GM12878 (cell line): Measurements from ENCODE around the gene TLX2. TPM values are rescaled to one million over a fixed set of nuclear protein-coding genes. Genes with fewer than 3 reads are reported as not detected.

Source experiments
- FOXM1 ChIP-seq: IDR thresholded peaks from 2 replicates; pipeline ENCODE4 v1.6.1; 2012; ENCODE audit warnings: low read depth, mild to moderate bottlenecking, inconsistent platforms, low read length, moderate library complexity
- HDGF ChIP-seq: fragments of 450-650 bp; IDR thresholded peaks from 2 replicates; pipeline ENCODE4 v1.6.1; 2016; ENCODE audit warnings: antibody characterized with exemption
- IKZF2 ChIP-seq, 2 experiments: fragments of 450-650 bp; IDR thresholded peaks; 2 replicates each; pipeline ENCODE4 v1.6.1; 2017; ENCODE audit warnings: mild to moderate bottlenecking in 2 of 2, moderate library complexity in 2 of 2
- PAX5 ChIP-seq: IDR thresholded peaks from 2 replicates; pipeline ENCODE4 v1.6.1; 2011; ENCODE audit warnings: low read depth, low read length, borderline replicate concordance
- RFX5 ChIP-seq: IDR thresholded peaks from 2 replicates; pipeline ENCODE4 v1.6.1; 2011; ENCODE audit warnings: low read depth, low read length, improper control_type of control experiment
- SMARCA5 ChIP-seq: fragments of 450-650 bp; IDR thresholded peaks from 2 replicates; pipeline ENCODE4 v1.6.1; 2017; ENCODE audit warnings: mild to moderate bottlenecking
- TAF1 ChIP-seq: IDR thresholded peaks from 2 replicates; pipeline ENCODE4 v1.6.1; 2011; ENCODE audit warnings: mild to moderate bottlenecking, low read depth, low read length, borderline replicate concordance
- ZBED1 ChIP-seq: IDR thresholded peaks from 2 replicates; pipeline ENCODE4 v1.6.1; 2016; ENCODE audit warnings: borderline replicate concordance
- ZNF274 ChIP-seq: IDR thresholded peaks from one replicate; pipeline ENCODE4 v1.8.0; 2011; ENCODE audit not compliant: insufficient read length, insufficient read depth
- ZNF592 ChIP-seq: fragments of 450-650 bp; IDR thresholded peaks from 2 replicates; pipeline ENCODE4 v1.6.1; 2017; ENCODE audit warnings: mild to moderate bottlenecking, moderate library complexity
- ZNF687 ChIP-seq: fragments of 450-650 bp; IDR thresholded peaks from 2 replicates; pipeline ENCODE4 v1.6.1; 2017; ENCODE audit warnings: mild to moderate bottlenecking, moderate library complexity
- polyA plus RNA-seq, 11 experiments: library from polyadenylated mRNA; depleted of rRNA in 4 of 11; unstranded in 6 of 11; stranded (reverse) in 5 of 11; fragments of >200 nt; fragmentation: Nextera tagmentation in 4 of 11; fragmentation: Illumina TruSeq in 1 of 11; extraction: Ambion mirVana in 4 of 11; extraction: Trizol in 1 of 11; gene quantifications; 1 replicate in 1 of 11; 2 replicates in 10 of 11; pipeline versions ENCODE4 v1.2.1 to v1.2.3, GENCODE V29; 2011 to 2016; ENCODE audit warnings: inconsistent platforms in 2 of 11, missing spikeins in 2 of 11, low read depth in 1 of 11
- total RNA-seq, 4 experiments: library from RNA; depleted of rRNA in 3 of 4; stranded (reverse); fragments of >200 nt in 3 of 4; fragmentation: Illumina TruSeq in 1 of 4; extraction: Trizol in 1 of 4; gene quantifications; 2 replicates each; pipeline versions ENCODE4 v1.2.1 to v1.2.3, GENCODE V29; 2013 to 2021

The TLX2 gene
- total and polyA plus RNA-seq, 10 of the 15 experiments (the other 5 are each of a cell fraction or from before 2014, with no cell fraction given): 0.06 to 5.5 (median 3.6) TPM; not detected in 1

- TF ChIP-seq ZNF592 (no peak), ZNF687 (peak; percentile 81), PAX5 (peak; percentile 92), IKZF2 (IDR thresholded peaks at IDR 0.05) (peak in 1 of 2 experiments; percentile 61; a peak in 3 of 4 replicates), RFX5 (no peak), HDGF (peak; percentile 92; the same call in 1 of the 2 replicates), ZBED1 (no peak), SMARCA5 (peak; percentile 95), TAF1 (0 out of 2 replicates have a peak, but pooled peaks have one; percentile 11), FOXM1 (no peak), ZNF274 (no peak)
Observed at GRCh38 chr2:74551942-74552913, 38.0 kb downstream of the TLX2 start (continued).
